Measurements from ENCODE around the gene USP47.

Gene USP47

DNA sequence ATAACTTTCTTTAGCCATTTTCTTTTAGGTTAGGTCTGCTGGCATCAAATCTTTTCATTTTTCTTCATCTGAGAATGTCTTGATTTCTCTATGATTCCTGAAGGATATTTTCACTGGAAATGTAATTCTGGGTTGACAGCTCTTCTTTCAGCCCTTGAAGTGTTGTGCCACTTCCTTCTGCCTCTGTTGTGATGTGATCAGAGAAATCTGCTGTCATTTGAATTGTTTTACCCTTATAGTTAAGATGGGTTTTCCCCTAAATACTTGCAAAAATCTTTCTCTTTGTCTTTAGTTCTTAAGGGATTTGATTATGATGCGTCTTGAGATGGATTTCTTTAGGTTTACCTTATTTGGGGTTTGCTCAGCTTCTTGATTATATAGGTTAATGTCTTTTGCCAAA, 23.0 kb downstream of the USP47 start:
- no peak for DNase-seq (ENCODE audit: low read depth, low spot score)

DNA sequence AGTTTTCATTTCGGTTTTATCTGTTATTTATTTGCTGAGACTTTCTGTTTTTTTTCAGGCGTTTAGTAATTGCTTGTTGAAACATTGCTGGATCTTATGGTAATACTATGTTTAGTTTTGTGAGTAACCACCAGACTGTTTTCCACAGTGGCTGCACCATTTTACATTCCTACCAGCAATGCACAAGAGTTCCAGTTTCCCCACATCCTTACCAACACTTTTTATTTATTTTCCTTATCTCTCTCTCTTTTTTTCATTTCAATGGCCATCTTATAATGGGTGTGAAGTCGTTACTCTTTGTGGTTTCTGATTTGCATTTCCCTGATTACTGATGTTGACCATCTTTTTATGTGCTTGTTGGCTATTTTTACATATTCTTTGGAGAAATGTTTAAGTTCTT, 23.7 kb downstream of the USP47 start:
- DNase-seq (ENCODE audit: low read depth, low spot score), result no peak

DNA sequence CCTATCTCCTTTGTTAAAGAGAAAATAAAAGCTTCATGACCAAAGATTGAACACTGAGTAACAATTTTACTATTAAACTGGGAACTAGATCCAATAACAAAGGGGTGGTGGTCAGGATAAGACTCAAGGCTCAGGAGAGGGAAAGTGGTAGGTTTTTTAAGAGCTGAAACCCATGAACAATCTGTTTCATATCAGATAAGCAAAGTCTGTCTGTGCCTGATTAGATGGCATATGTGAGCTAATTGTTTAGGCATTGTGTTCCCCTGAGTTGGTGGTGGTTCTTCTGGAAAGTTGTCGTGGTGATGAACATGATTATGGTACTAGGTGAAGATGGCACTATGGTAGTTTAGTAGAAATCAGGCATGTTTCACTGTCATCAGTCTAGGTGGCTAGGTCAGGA, 24.4 kb downstream of the USP47 start:
- DNase-seq (ENCODE audit: low read depth, low spot score), result no peak

DNA sequence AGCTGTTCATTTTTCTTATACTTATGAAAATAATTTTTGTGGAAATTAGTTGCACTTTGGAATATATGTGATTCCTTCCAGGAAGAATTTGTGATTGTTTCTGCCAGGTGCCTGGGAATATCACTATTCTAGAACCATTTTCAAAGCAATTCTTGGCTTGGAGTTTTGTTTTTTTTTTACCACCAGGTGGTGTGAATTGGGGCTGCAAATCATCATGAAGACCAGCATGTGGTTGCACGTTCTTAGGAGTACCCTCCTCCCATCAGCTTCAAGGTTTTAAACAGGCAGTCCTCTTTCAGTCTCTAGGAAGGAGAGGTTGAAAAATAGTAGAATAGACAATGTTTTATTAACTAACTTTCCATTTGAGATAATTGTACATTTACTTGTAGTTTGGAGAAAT, 25.9 kb downstream of the USP47 start:
- DNase-seq (ENCODE audit: low read depth, low spot score), result no peak

DNA sequence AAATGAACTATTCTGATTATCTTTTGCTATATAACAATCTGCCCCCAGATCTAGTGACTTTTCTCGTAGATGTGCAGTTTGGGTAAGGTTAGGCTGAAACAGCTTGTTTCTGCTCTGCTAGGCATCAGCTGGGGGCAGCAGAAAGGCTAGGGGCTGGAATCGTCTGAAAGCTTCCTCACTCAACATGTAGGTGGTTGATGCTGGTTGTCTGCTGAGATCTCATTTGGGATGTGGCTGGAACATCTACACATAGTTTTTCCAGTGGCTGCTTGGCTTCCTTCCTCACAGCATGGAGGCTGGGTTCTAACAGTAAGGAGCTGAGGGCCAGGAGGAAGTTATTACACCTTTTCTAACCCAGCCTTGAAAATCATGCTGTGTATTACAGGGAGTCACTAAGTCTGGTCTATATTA, 30.2 kb downstream of the USP47 start:
- no peak for DNase-seq (ENCODE audit: low read depth, low spot score)

DNA sequence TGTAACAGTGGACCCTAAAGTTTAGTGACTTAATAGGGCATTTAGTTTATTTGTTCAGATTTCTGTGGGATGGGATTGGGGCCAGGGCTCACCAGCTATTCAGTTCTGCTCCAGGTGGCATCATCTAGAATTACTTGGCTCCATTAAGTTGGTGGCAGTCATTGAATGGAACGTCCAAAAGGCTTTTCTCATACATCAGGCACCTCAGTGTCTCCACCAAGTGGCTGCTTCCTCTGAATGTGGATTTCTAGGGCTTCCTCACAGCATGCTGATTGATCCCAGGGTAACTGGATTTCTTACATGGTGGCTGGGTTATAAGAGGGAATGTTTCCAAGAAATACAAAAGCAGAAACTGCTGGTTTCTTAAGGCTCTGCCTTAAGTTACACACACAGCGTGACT, 34.7 kb downstream of the USP47 start:
- no peak for DNase-seq (ENCODE audit: low read depth, low spot score)

DNA sequence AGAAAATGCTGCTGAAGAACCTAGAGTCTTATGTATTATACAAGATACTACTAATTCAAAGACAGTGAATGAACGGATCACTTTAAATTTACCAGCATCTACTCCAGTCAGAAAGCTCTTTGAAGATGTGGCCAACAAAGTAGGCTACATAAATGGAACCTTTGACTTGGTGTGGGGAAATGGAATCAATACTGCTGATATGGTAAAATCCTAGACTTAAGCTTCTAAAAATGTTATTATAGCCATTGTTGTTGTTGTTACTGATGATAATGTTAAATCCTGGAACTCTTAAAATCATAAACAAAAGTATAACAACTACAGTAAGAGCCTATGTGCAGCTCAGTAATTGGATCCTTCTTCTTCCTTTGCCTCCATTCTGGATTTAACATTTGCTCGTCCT, 38.4 kb downstream of the USP47 start:
- DNase-seq (ENCODE audit: low read depth, low spot score), result no peak

DNA sequence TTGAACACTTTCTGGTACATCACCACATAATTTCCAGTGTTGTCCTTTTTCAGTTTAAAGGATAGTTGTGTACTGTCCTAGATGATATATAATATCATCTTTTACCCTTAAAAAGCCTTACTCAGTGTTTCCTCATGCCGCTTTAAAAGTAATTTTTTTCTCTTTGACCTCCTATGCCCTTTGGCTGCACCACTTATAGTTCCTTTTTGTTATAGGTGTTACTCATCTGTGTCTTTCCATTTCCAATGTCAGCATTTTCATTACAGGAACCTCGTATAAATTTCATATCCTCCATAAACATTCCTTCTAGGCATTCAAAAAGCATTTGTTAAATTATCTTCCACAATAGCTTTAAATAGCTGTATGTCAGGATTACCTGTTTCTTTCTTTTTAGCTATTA, 40.8 kb downstream of the USP47 start:
- no peak for DNase-seq (ENCODE audit: low read depth, low spot score)

DNA sequence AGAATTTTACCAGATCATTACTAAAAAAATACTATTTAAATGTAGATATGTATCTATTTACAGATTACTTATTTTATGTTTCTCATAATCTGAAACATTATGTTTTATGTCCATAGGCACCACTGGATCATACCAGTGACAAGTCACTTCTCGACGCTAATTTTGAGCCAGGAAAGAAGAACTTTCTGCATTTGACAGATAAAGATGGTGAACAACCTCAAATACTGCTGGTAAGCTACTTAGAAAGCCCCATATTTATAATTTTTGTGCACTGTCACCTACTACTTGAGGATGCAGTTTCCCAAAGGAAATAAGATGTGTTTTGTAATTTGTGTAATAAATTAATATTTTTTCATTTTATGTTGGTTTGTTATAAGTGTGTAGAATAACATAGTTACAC, 42.6 kb downstream of the USP47 start:
- no peak for DNase-seq (ENCODE audit: low read depth, low spot score)

DNA sequence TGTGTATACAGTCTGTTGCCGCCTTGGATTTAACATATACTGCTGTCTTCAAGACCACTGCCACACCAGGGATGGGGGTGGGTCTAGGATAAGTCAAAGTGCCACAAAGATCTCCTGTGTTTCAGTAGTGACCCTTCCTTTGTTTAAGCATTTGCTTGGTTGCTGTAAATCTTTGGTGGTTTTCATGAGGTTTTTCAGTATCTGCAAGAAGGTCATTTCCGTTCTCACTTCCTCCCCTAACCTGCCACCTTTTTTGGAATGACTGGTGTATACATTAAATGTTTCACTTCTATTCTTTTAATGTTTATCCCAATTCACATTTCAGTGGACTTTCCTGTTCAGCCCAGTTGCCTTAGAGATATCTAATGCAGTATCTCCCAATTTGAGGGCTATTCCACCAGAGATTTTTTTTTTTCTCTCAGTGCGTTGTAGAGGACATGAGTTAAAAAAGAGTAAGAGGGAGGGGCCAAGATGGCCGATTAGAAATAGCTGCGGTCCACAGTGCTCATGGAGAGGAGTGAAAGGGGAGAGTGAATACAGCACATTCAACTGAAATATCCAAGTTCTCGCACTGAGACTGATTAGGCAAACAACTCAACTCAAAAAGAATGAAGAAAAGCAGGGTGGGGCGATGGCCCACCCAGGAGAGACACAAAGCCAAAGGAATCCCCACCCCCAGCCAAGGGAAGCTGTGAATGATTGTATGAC, 43.2 kb downstream of the USP47 start:
- DNase-seq (ENCODE audit: low read depth, low spot score), result no peak

DNA sequence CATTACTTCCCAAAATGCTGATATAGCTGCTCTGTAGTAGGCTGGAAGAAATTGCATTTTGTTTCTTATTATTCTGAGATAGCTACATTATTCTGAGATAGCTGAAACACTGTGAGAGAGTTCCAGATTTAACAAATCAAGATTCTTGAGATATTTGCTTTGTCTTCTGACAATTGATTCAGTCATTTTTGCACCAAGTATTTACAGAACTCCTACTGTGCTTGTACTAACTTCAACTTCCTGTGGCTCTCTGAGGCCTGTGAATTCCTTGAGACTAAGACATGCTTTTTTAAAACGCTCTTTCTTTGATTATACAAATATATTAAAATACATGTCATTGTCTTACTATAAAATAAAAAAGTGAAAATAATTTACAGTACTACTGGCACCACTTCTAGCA, 52.7 kb downstream of the USP47 start:
- DNase-seq (ENCODE audit: low read depth, low spot score), result no peak

DNA sequence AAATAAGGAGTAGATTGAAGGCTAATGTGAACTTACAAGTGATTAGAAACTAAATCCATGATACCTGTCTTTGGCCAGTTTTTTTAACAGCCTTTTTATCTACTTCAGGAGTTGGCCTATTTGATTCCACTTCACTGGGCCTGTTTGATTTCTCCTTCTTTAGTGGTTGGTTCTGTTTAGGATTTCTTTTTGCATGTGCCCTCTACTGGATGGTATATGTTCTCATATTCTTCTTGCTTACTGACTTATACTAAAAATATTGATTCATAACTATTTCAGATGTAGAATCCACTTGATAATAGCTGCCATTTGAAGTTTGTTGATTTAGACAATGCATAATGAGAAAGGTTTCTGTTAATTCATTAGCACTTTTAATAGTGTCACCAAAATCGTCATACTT, 53.9 kb downstream of the USP47 start:
- no peak for DNase-seq (ENCODE audit: low read depth, low spot score)

DNA sequence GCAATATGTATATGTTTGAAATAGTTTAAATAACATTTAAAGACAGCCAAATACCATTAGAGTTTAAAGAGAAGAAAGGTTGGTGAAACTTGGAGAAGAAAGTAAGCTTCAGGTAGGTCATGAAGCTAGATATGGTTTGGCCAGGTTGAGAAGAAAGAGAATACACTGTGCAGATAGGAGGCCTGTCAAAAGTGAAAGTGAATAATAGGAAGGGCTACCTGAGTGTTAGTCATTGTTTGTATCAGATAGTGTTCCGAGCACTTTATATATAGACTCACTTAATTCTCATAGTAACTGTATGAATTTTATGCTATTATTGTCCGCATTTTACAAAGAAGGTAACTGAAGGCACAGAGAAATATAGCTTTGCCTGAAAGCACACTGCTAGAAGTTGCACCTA, 56.9 kb downstream of the USP47 start:
- DNase-seq (ENCODE audit: low read depth, low spot score), result no peak

DNA sequence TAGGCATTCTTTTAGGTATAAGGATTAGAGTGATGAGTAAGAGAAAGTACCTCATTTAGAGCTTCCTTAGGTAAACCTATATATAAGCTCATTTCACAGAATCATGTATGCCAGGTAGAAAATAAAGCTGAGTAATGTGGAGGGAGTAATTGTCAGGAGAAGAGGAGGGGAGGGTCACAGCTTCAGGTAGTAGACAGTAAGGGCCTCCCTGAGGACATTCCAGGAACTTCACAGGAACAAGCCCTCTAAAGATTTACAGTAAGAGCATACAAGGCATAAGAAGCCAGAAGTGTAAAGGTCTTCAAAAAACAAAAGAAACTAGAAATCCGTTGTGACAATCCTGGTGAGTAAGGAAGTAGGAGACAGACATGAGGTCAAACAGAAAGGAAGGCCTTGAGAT, 57.6 kb downstream of the USP47 start:
- no peak for DNase-seq (ENCODE audit: low read depth, low spot score)

DNA sequence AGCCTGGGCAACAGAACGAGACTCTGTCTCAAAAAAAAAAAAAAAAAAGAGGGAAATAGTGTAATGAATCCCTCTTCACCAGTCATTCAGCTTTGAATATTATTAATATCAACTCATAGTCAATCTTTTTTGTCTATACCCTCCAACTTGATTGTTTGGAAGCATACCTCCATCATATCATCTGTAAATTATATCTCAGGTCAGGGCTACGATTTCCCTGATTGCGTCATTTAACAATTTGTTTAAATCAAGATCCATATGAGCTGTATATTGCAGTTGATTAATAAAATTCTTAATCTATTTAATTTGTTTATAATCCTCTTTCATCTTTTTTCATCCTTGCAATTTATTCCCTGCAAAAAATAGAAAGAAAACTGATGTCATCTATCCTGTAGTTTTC, 60.2 kb downstream of the USP47 start:
- no peak for DNase-seq (ENCODE audit: low read depth, low spot score)

DNA sequence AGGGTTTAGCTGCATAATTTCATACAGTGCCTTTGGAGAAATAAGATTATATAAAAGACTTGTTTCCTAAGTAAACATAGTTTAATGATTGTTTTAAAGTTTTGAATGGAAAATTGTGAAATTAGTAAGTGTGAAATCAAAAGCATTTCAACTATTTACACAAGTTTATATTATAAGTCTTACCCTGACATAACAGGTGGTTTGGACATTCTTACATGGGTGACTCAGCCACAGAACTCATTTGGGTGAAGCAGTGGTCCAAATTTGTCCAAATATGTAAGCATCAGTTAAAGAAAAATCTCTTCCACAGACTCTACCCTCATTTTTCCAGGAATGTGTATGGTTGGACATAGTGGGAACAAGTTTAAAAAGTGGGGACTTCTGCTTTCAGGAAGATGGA, 68.0 kb downstream of the USP47 start:
- DNase-seq (ENCODE audit: low read depth, low spot score), result no peak

DNA sequence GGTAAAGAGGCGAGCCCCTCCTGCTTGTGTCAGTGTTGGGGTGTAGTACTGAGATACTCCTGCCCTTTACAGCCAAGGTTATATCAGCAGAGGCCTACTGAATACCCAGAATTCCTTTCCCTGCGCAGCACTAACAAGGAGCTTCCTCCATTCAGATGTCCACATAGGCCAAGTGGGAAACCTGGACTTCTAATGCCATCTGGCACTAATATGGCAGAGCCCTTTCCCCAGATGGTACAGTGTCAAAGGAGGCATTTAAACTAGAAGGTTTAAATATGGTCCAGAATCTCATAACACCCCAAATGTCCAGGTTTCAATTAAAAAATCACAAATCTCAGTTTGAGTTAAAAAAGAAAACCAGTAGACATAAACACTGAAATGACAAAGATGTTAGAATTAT, 68.8 kb downstream of the USP47 start:
- no peak for DNase-seq (ENCODE audit: low read depth, low spot score)

DNA sequence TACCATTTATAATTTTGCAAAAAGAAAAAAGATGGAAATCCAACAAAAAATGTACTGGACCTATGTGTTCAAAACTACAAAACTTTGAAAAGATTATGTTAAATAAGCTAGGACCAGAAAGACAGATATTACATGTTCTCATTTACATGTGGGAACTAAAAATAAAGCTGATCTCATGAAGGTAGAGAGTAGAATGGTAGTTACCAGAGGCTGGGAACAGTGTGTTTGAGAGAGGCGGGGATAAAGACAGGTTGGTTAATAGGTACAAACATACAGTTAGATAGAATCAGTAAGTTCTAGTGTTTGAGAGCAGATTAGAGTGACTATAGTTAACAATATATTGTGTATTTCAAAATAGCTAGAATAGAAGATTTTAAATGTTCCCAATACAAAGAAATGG, 71.6 kb downstream of the USP47 start:
- no peak for DNase-seq (ENCODE audit: low read depth, low spot score)

DNA sequence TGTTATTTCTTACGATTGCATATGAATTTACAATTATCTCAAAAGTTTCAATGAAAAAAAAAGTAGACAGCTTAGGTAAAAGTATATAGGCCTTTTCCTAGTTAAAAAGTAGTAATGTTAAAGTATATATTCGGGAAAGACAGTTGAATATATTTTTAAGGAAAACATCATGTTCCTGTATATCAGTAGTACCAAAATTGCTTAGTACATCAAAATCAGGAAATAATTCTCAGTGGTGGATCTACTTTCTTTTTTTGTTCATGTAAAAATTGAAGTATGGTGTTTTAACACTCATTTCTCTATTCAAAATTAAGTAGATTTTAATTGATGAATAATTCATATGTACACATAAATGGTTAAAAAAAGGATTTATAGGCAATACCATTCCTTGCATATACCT, 73.9 kb downstream of the USP47 start:
- no peak for DNase-seq (ENCODE audit: low read depth, low spot score)

DNA sequence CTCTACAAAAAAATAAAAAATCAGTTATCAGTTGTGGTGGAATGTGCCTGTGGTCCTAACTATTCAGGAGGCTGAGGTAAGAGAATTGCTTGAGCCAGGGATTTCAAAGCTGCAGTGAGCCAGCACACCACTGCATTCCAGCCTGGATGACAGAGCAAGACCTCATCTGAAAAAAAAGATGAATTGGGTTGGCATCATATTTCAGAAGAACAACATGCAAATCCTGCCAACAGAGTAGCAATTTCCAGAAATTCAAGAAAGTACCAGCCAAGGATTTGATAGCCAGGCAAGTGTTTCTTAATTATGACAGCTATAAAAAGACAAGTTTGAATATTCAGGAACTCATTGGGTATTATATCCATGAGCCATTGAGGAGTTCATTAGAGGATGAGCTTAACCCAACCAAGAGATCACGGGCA, 75.2 kb downstream of the USP47 start:
- DNase-seq (ENCODE audit: low read depth, low spot score), result no peak

DNA sequence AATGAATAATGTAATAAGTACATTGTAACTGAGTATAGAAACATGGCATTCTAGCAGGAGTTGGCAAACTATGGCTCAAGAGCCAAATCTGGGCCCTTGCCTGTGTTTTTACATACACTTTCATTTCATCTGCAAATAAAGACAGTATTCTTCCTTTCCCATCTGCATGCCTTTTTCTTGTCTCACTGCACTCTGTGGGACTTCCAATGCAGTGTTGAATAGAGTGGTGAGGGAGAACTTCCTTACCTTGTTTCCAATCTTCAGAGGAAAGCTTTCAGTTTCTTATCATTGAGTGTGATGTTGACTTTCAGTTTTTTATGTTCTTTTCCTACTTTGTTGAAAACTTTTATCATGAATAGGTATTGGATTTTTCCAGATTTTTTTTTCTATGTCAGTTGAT, 82.1 kb downstream of the USP47 start:
- no peak for DNase-seq (ENCODE audit: low read depth, low spot score)

DNA sequence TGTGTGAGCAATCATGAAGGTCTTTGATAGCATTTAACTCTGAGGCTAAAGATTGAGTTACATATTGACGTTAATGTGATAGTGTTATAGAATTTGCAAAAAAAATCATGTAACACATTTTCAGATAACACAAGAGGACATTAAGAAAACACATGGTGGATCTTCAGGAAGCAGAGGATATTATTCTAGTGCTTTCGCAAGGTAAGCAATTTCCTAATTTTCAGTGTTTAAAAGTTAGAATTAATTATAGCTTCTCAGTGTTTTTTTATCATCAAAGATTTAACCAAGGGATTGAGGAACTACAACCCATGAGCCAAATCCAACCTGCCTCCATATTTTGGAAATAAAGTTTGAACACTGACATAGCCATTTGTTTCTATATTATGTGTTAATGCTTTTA, 88.1 kb downstream of the USP47 start:
- DNase-seq (ENCODE audit: low read depth, low spot score), result no peak

DNA sequence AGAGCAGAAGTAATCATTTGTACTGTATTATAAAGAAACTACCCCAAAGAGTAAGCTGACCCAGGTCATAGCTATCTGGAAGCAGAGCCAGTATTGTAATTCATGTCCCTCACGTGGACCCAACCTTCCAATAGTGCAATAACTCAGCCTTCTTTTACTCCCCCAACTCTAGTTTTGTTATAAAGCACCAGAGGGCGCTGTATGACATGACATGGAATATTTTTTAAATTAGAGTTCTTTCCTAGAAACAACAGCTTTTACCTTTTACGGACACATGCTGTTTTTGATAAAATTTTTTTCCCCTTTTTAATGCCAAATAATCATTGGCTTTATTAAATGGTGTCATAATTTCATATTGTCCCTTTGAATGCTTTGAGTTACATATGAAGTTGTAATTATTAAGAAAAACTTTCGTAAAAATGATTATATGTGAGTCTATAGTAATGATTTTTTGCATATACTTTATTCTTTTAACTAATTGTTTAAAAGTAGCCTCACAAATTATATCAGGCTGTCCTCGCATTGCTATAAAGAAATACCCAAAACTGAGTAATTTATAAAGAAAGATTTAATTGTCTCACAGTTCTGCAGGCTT, 89.8 kb downstream of the USP47 start:
- no peak for DNase-seq (ENCODE audit: low read depth, low spot score)

DNA sequence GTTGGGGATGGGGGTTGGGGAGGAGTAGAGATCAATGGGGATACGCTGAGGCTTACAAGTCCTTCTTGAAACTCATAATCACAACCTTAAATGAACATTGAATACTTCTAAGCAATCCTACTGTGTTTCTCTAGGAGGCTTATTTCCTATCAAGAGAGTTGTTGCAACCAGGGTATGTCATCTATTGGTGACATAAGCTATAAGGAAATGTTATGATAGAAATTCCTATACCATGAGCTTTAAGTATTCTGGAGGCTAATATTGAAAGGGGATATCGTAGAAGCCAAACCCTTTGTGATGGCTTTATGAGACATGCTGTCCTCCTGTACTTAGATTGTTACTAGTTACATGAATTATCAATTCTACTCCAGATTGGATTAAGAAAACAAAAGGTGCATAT, 93.8 kb downstream of the USP47 start:
- DNase-seq (ENCODE audit: low read depth, low spot score), result no peak

Data from brain pericyte (primary cell).